ENCODE data around the gene SERPING1. TPM values are rescaled to one million over a fixed set of nuclear protein-coding genes. Genes with fewer than 3 reads are reported as not detected.

The SERPING1 gene
- total RNA-seq, 2 donors from 2014 or later: 88.7 to 205 TPM

GRCh38 chr11:57599381-57599780 is 1.9 kb downstream of the SERPING1 start:
- Histone ChIP-seq H3K4me1 (replicated peaks) (no peaks in the 10 kb centered on the region), H3K27ac (no peak overlapping the region), H3K4me3 (no peak overlapping the region), H3K27me3 (replicated peaks; ENCODE audit: insufficient read depth) (no peaks in the 10 kb centered on the region), H3K36me3 (no peaks in the 10 kb centered on the region), H3K9me3 (no peaks in the 10 kb centered on the region)
- intact Hi-C loops (cut with DNase I): loop anchor here (2.0 kb wide), 2 partner anchors 31 to 39 kb away; no protein-coding TSS in a partner anchor
- no peak for DNase-seq (ENCODE audit: low spot score)
- 44% methylated on average over 2 of the region's 2 CpGs for WGBS
- TF ChIP-seq CTCF (IDR thresholded peaks at IDR 0.05): no peak
- TF ChIP-seq POLR2A (IDR thresholded peaks at IDR 0.05): no peak
- no peak for TF ChIP-seq POLR2AphosphoS5 (IDR thresholded peaks at IDR 0.05)

GRCh38 chr11:57601297-57601696 is 3.8 kb downstream of the SERPING1 start:
- no peak overlapping the region for H3K4me3 ChIP-seq
- no peaks in the 10 kb centered on the region for H3K9me3 ChIP-seq
- DNase-seq (ENCODE audit: low spot score): no peak
- H3K36me3 ChIP-seq: no peaks in the 10 kb centered on the region
- no peaks in the 10 kb centered on the region for H3K27me3 ChIP-seq (replicated peaks; ENCODE audit: insufficient read depth)
- WGBS: 96% methylated on average over 3 of the region's 3 CpGs
- no peaks in the 10 kb centered on the region for H3K4me1 ChIP-seq (replicated peaks)
- TF ChIP-seq POLR2A (IDR thresholded peaks at IDR 0.05): no peak
- no peak for TF ChIP-seq POLR2AphosphoS5 (IDR thresholded peaks at IDR 0.05)
- TF ChIP-seq CTCF (IDR thresholded peaks at IDR 0.05): no peak
- intact Hi-C loops (cut with DNase I): no loop called here
- no peak overlapping the region for H3K27ac ChIP-seq

- intact Hi-C loops (cut with DNase I): no loop called here
- no peaks in the 10 kb centered on the region for H3K27me3 ChIP-seq (replicated peaks; ENCODE audit: insufficient read depth)
- H3K9me3 ChIP-seq: no peaks in the 10 kb centered on the region
- no peak overlapping the region for H3K4me3 ChIP-seq
- TF ChIP-seq POLR2A (IDR thresholded peaks at IDR 0.05) (no peak), POLR2AphosphoS5 (IDR thresholded peaks at IDR 0.05) (no peak), CTCF (IDR thresholded peaks at IDR 0.05) (no peak)
- no peak overlapping the region for H3K27ac ChIP-seq
- H3K36me3 ChIP-seq: no peaks in the 10 kb centered on the region
- 65% methylated on average over 8 of the region's 8 CpGs for WGBS
- H3K4me1 ChIP-seq (replicated peaks): no peaks in the 10 kb centered on the region
- DNase-seq (ENCODE audit: low spot score): no peak
Measured at GRCh38 chr11:57604296-57605027, 7.0 kb downstream of the SERPING1 start.

- DNase-seq (ENCODE audit: low spot score): no peak
- WGBS: 90% methylated on average over 5 of the region's 5 CpGs
- intact Hi-C loops (cut with DNase I): no loop called here
- no peaks in the 10 kb centered on the region for H3K36me3 ChIP-seq
- H3K4me1 ChIP-seq (replicated peaks): no peaks in the 10 kb centered on the region
- H3K27me3 ChIP-seq (replicated peaks; ENCODE audit: insufficient read depth): no peaks in the 10 kb centered on the region
- no peak overlapping the region for H3K4me3 ChIP-seq
- TF ChIP-seq POLR2A (IDR thresholded peaks at IDR 0.05) (no peak), POLR2AphosphoS5 (IDR thresholded peaks at IDR 0.05) (no peak), CTCF (IDR thresholded peaks at IDR 0.05) (no peak)
- no peak overlapping the region for H3K27ac ChIP-seq
- no peaks in the 10 kb centered on the region for H3K9me3 ChIP-seq
Measured at GRCh38 chr11:57605028-57605420, 7.5 kb downstream of the SERPING1 start.

GRCh38 chr11:57610170-57610569 is 12.7 kb downstream of the SERPING1 start:
- H3K4me1 ChIP-seq (replicated peaks): no peaks in the 10 kb centered on the region
- TF ChIP-seq CTCF (IDR thresholded peaks at IDR 0.05) (no peak), POLR2AphosphoS5 (IDR thresholded peaks at IDR 0.05) (no peak), POLR2A (IDR thresholded peaks at IDR 0.05) (no peak)
- no peak for DNase-seq (ENCODE audit: low spot score)
- 77% methylated on average over 4 of the region's 4 CpGs for WGBS
- intact Hi-C loops (cut with DNase I): no loop called here
- no peak overlapping the region for H3K4me3 ChIP-seq
- H3K36me3 ChIP-seq: peaks cover 0 to 8% of the 10 kb centered on the region in 2 donors
- H3K9me3 ChIP-seq: no peaks in the 10 kb centered on the region
- H3K27me3 ChIP-seq (replicated peaks; ENCODE audit: insufficient read depth): no peaks in the 10 kb centered on the region
- H3K27ac ChIP-seq: no peak overlapping the region
